Measurements from ENCODE around the gene MPPED1.

Gene MPPED1

DNA sequence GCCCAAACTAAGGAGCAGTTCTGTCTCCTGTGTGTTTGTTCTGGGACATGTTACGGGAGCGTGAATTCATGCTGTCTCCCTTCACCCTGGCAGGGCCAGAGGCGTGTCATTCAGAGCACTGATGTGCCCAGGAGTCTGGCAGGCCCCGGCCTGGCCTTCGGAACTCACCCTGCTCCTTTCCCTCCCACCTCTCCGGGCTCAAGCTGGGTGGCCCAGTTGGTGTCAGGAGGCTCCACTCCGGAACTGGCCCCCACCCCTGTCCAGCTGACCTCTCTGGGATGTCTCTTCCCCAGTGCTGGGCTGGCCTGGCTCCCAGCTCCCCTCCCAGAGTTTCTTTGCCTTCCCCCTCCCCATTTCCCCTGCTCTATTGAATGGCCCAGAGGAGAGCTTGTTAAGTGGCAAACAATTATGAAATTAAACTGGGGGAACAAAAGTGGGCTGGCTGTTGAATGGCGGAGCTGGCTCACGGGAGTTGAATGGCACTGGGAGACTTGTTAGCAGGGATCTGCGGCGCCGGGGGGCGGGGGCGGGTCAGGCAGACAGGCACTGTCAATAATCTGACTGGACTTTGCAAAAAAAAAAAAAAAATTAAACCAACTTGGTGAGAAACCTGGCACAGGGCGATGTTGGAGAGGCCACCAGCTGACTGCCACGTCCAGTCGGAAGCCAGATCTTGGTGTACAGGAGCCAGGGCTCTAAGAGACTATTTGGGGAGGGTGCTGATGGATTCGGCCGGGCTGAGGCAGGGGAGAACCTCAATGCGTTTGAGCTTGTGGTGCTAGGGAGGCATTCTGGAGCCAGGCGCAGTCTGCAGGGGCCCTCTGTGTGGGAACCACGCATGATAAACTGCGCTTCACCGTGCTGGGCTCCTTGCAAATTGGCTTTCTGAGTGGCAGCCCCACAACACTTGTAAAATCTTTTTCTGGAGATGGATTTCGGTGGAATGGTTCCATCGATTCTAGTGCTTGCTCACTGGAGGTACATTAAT lies 1.3 kb downstream of the MPPED1 start:
- no peak for DNase-seq

DNA sequence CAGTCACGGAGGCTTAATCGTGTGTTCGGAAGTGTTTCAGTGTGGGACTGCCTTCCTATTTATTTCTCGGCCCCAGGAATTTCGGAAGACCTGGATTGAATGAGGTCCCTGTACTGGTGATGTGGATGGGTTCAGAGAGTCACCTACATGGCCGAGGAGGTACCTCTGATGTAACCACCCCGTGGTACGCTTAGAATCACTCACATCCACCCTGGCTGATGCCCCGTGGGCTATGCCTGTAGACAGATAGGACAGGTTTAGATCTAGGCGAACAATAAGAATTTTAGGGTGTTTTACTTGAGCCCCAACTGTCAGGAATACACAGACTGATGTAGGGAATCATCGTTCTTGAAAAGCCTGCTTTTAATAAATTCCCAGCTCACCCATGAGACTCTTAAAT lies 2.0 kb downstream of the MPPED1 start:
- no peak for DNase-seq

DNA sequence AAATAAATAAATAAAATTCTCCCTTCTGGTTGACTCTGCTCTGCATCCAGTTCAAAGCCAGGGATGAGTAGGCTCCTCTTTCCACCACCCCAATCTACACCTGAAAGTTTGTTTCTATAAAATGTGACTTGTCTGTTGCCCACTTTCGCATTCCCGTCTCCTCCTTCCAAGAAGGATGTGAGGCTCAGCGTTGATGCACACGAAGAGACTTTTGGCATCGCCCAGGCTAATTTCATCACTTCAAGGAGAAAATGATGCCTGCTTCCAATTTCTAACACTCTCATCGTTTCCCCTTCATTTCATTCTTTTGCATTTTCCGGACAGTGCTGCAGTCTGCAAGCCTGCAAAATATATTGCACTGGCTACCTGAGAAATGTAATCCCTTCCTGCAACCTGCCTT lies 3.9 kb downstream of the MPPED1 start:
- no peak for DNase-seq

DNA sequence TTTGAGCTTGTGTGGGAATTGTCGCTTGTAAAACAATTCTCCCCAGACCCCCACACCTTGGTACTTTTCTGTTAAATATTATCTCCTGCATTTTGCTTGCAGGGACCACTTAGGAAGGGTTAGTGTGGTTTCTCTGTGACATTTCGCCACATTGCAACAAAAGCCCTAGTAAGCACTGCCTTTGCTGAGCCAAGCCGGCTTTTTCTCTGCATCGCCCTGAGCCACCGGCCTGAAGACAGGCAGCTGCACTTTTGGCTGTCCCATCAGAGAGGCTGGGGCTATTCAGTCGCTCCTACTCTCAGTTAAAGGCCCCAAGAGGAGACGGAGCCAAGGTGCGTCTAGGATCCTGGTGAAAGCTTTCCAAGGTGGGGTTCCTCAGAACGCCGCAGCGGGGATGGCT lies 5.7 kb downstream of the MPPED1 start:
- DNase-seq, result no peak

DNA sequence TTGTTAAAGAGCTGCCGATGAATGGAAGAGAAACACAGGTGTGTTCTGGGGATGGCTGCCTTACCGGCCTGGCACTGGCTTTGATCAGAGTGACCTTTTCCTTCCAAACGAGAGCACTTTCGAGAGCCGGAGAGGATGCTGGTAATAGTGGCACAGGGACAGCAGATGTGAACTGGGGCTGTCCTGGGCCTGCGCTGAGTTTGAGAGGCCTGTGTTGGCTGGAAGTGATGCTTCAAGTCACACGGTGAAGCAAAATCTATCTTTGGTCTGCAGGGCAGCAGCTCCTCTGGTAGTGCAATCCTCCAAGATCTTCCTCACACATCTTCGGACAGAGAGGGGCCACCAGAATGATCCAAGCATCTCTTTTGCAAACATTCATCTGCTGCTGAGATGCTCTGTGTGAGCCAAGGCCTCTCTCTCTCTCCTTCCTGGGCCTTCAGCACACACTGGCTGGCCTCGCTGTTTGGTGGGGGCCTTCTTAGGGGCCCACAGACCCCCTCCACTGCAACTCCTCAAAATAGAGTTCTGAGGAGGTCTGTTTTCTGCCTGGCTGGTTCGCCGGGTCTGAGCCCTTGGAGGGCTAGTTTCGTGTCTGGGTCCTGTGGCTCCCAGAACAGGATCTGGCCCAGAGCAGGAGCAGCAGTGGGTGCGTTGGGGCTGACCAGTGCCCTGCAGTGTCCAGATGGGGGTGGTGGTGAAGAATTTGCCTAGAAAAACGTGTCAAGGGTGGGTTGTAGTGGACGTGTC lies 6.4 kb downstream of the MPPED1 start:
- DNase-seq, result no peak

DNA sequence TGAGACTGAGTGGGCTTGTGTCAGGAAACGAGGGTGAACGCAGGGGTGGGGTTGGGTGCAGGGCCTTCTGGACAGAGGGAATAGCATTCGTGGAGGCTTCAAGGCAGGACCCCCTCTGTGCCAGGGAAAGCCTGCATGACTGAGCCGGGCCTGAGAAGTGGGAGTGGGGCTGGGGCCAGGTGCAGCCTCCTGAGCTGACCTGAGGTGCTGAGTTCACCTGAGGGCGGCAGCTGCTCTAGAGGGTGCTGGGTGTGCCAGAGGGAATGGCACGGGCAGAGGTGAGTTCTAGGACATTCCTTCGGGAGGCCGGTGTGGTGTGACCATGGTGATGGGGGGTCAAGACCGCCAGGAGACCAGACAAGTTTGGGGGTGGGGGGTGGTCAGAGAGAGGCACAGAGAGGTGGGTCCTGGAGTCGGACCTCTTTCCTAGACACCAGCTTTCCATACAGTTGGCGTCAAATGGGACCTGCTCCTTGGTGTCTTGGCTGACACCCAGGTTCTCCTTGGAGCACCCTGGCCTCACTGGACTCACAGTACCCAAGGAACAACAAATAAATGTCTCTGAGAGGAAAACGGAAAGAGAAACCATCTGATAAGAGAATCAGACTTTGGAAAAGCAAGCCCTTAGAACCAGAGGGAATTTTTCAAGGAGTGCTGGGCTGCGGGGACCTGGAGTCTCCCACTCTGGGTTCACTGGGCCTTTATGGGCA lies 7.7 kb downstream of the MPPED1 start:
- no peak for DNase-seq

DNA sequence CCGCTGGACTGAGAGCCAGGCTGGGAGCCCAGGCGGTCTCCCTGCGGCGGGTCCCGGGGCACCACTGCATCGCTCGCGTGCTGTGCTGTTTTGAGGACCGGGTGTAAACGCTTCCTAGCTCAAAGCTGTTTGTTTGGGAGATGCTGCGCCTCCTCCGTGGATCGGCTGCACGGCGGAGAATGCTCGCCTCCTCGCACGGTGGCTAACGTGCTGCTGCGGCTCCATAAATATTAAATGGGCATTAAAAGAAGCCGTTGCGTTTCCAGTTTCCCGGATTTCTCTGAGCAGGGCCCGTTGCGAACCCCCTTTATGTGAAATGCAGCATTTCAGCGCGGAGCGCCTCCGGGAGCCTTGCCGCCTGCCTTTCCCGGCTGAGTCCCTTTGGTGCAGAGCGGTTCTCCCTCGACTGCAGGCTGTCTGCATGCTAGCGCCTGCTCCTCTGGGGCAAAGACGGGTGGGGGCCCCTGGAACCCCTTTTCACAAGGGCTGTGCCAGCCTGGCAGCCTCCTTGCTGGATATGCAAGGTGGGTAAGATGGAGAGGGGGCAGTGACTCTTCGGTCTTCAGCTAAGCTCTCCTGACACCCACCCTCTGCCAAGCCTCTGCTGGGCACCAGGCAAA lies 9.3 kb downstream of the MPPED1 start:
- DNase-seq, result no peak

DNA sequence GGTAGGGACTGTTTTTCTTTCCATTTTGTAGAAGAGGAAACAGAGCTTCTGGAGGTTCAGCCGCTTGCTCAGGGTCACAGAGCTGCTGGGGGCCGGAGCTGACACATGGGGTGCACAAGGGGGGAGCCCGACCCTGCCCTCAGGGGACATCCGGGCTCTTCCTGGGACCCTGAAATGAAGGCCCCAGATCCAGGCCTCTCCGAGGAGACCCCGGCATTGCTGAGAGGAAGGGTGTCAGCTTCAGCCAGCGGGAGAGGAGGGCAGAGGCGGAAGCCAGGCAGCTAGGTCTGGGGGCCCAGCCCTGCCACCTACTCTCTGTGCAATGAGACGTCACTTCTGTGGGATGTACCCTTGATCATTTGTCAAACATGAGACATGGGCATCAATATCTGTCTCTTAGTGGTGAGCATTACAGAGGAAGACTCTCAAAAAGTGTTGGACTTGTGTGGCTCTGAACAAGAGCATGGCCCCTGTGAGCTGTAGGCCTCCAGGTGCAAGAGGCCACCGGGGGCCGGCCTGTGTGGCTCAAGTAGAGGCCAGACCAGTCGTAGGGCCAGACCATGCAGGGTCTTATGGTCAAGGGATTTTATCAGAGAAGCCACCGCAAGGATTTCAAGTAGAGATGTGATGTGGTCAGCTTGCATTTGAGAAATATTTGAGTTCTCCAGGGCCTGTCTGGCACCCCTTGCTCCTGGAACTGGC lies 10.3 kb downstream of the MPPED1 start:
- no peak for DNase-seq

DNA sequence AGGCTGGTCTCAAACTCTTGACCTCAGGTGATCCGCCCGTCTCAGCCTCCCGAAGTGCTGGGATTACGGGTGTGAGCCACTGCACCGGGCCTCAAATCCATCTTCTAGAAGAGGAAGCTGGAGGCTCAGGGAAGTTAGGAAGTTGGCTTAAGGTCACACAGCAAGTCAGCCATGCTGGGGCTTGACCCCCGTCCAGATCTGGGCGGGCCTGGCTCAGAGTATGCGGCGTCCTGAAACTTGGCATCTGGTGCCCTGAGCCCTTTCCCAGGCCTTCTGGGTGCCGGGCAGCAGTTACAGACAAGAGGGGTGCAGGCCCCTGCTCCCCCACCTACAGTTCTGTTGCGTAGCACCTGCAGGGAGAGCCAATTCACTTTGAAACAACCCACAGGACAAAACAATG lies 11.2 kb downstream of the MPPED1 start:
- no peak for DNase-seq

DNA sequence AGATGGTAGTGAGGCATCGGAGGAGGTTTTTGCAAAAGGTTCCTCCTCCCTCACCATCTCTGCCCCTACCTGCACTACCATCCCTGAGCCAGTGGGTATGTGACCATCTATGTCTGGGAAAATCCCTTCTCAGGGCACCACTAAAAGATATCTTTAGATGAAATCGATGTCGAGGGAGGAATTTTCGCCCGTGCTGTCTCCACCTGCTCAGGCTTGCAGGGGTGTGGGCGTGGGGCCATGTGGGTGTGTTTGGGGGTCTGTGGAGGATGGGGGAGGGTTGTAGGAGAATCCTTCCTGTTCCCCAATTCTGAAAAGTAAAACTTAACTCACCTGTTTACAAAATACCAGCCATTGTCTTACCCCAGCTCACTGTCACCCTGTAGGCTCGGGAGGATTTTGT lies 12.4 kb downstream of the MPPED1 start:
- no peak for DNase-seq

DNA sequence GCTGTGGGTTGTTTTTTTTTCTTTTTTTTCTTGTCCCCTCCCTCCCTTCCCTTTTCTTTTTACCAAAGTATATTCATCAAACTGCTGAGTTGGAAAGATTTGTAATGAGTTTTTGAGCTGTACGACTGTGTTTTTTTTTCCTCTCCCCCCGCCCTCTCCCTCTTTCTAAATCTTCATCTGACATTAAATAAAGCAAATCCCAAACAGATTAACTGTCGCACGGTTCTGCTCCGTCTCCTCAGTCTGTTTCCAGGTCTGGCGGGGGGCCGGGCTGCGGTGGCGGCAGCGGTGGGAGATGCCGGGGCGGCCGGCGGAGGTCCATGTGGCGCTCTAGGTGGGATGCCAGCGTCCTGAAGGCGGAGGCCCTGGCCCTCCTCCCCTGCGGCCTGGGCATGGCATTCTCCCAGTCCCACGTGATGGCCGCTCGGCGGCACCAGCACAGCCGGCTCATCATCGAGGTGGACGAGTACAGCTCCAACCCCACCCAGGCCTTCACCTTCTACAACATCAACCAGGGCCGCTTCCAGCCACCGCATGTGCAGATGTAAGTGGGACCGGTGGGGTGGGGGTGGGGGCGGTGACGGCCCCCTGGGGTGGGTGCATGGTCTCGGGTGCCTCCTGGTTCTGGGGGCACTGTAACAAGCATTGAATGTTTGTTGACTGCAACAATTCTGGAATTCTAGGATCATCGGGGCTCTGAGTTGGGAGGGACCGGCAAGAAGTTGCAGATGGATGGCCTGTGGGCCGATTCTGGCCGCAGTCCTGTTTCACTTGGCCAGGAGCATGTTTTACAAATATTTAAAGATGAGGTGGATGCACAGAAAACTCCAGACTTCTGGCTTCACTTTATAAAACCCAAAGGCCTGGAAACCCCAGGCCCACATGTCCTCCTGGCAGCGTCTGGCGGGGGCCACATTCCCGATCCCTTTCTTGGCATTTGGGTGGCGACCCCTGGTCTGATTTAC lies 13.1 kb downstream of the MPPED1 start:
- peak; percentile 72 for DNase-seq

DNA sequence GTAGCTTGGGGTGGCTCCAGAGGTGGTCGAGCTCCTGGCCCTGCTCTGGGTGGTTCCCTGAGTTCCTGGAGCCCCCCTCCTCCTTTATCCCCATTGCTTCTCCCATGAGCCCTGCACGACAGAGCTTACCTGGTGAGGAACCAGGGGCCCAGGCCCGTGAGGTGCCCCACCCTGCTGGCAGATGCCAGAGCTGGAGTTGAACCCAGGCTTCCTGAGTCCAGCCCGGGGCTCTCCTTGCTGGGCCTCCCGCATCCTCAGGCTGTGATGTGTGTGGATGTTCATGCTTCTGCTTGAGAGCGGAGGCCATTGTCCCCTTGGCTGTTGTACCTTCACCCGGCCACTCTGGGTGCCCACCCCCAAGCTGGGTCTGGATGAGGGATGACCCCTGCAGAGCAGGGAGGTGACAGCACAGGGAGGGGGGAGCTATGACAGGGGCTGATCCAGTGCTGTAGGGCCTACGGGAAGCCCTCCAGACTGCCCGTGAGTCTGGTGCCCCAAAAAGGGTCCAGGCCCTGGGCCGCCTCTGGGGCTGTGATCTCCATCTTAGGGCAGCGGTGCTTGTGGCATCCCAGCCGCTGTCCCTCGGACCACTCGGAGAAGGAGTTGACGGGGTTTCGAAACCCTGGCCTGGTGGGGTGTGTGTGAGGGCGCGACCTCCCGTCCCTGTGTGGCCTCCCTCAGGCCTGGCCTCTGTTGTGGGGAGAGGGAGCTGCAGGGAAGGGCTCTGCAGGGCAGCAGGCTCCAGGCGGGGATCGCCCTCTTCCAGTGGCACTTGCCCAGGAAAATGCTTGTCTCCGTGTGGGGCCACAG lies 14.4 kb downstream of the MPPED1 start:
- no peak for DNase-seq

DNA sequence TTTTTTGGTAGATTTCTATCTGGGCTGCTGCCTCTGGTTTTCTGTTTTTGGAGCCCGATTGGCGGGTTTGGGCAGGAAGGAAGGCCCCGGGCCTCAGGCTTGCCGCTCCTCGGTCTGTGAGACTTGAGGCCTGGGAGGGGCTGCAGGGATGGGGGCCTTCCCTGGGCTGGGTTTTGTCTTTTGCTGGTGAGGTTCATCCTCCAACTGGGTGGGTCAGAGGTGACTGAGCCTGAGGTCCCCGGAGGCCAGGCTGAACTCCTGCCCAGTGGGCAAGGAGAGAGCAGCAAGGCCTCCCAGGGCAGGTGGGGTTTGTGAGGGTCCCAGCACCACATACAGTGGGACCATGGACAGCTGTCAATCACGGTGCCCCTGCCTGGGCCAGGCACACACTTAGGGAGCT lies 15.0 kb downstream of the MPPED1 start:
- DNase-seq, result no peak

DNA sequence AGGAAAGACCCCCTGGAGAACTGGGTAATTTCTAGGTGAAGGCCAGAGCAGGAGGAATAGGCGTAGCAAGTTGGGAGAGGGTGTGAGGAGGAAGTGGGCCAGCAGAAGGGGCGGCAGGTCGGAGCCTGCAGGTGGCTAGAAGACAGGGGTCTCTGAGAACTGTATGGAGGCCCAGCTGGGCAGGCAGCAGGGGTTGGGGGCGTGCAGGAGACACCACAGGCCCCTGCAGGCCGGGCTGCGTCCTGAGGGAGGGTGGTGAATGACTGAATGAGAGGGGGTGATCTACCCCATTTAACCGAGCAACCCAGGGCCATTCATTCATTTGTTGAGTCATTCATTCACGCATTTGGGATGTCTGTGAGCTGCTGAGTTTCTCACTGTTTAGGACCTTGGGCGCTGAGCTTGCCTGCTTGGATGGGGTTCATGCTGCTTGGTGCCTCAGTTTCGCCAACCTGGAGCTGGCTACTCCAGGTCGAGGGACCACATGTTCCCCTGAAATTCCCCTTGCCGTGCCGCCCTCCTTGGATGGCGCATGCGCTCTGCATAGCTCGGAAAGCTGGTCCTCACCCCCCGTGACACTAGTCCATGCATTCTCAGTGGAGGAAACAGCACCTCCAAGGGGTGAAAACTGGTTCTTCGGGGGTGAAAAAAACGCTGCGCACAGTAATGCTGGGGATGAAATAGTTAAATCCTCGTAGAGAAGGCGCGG lies 15.6 kb downstream of the MPPED1 start:
- DNase-seq, result no peak

DNA sequence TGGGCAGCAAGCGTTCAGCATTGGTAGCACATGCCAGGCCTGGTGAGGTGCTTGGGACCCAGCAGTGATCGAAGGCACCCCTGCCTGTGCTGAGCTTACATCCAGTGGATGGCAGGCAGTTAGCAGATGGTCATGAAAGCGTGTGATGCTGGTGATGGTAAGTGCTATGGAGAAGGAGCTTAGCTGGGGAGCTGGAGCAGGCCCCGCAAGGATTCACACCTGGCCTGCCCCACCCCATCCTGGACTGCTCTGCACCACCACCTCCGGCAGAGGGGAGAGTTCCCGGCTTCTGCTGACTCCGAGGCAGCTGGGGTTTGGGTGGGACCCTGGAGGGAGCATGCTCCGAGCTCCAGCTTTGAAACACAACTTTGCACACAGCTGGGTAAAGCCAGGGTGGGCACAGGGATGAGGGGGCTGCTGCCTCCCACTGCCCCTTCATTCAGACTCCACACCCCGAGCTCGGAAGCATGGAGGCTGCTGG lies 16.2 kb downstream of the MPPED1 start:
- no peak for DNase-seq

DNA sequence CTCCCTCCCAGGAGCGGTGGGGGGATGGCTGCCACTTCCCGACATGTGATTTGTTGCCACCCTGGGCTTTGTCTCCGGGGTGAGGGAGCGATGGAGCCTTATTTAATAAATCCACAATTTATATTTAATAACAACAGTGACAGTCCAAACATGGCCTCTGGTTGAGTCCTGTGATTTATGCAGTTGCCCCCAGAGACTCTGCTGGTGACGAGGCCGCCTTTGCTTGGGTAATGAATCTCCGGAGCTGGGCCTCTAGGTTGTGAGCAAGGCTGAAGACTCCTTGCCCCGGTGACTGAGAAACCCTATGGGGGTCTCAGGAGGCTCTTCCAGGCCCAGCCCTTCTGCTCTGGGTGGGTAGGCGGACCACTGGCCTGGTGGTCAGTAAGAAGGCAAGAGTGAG lies 16.7 kb downstream of the MPPED1 start:
- DNase-seq, result no peak

DNA sequence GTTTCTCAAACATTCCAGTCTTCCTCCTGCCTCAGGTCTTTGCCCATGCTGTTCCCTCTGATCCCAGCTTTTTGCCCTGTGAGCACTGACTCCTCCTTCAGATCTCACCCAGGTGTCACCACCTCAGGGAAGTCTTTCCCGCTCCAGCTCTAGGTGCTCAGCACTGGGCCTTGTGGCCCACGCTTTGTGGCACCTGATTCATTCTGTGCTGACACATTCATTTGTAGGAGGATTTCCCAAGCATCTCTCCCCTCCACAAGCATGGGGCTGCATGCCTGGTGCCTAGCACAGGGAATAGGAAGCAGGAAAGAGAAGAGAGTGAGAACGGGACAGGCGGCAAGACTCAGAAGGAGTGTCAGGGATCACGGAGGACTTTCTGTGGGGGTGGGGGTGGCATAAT lies 17.6 kb downstream of the MPPED1 start:
- DNase-seq, result no peak

DNA sequence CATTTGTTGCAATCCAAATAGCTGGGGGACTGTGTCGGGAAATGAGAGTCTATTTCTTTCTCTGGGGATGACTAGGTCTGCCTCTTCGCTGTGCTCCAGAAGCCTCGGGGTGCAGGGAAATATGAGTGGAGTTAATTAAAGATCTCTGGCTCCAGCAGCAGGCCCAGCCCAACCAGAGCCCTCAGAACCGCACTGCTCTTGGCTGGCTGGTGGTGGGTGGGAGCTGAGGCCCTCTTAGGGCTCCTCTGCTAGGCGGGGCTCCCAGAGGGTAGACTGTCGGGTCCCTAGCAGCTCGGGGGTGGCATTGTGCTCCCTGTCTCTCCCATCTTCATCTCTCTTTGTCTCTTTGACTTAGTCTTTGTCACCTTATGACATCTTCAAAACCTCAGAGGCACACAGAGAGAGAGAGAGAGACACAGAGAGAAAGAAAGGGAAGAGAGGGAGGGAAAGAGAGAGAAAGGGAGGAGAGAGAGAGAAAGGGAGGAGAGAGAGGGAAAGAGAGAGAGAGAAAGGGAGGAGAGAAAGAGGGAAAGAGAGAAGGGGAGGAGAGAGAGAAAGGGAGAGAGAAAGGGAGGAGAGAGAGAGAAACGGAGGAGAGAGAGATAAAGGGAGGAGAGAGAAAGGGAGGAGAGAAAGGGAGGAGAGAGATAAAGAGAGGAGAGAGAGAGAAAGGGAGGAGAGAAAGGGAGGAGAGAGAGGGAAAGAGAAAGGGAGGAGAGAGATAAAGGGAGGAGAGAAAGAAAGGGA lies 20.2 kb downstream of the MPPED1 start:
- peak; percentile 65 for DNase-seq
